Measurements from ENCODE around the gene COLEC12.

The COLEC12 gene

DNA sequence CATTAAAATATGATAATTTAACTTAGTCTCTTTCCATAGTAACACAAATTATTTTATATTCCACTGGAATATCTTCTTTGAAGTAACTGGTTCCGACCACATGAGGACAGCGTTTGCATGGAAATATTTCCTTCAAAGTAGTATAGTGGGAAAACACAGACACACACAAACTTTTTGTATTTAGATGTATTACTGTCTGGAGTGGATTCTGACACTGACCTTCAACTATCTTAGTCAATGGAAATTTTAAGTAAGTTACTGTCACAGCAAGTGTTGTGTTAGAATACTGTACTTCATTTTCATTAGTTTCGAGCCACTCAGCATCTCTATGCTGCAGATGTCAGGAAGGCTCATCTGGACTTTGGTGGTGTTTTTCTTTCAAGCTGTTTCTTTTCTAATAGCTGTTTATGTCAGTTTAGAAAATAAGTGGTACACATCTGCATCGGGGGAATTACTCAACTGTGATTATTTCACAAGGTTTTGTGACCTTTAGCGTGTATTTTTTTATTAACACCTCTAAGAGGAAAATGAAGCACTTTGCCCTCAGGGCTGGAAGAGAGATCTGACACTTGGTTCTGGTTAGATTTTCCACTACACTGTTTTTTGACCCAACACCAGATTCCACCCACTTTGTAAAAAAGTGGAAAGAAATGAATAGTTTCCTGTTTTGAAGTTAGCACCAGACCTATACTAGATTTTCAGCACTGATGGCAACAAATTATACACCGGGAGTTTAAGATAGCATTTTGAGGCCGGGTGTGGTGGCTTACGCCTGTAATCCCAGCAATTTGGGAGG, 213.8 kb downstream of the COLEC12 start:
- TF ChIP-seq, protein P1, sequence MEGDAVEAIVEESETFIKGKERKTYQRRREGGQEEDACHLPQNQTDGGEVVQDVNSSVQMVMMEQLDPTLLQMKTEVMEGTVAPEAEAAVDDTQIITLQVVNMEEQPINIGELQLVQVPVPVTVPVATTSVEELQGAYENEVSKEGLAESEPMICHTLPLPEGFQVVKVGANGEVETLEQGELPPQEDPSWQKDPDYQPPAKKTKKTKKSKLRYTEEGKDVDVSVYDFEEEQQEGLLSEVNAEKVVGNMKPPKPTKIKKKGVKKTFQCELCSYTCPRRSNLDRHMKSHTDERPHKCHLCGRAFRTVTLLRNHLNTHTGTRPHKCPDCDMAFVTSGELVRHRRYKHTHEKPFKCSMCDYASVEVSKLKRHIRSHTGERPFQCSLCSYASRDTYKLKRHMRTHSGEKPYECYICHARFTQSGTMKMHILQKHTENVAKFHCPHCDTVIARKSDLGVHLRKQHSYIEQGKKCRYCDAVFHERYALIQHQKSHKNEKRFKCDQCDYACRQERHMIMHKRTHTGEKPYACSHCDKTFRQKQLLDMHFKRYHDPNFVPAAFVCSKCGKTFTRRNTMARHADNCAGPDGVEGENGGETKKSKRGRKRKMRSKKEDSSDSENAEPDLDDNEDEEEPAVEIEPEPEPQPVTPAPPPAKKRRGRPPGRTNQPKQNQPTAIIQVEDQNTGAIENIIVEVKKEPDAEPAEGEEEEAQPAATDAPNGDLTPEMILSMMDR (conservative IDR thresholded peaks at IDR 0.05): peak; percentile 96
- TF ChIP-seq ZFX (IDR thresholded peaks at IDR 0.05): no peak
- H3K27ac ChIP-seq: no peak overlapping the region

DNA sequence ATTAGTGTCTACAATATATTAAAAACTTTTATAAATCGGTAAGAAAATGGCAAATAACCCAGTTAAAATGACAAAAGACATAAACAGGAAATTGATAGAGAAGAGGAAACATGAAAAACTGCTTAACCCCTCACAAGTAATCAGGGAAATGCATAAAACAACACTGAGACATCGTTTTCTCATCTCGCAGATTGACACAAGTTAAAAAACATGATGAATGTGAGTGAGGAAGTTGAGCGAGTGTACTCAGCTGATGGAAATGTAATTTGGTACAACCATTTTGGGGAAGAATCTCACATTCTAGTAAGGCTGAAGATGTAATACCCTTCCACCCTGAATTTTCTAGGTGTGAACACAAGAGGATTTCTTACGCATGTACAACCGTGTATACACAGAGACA, 214.7 kb downstream of the COLEC12 start:
- no peak for TF ChIP-seq ZFX (IDR thresholded peaks at IDR 0.05)
- TF ChIP-seq, protein P1 (conservative IDR thresholded peaks at IDR 0.05): no peak
- no peak overlapping the region for H3K27ac ChIP-seq

DNA sequence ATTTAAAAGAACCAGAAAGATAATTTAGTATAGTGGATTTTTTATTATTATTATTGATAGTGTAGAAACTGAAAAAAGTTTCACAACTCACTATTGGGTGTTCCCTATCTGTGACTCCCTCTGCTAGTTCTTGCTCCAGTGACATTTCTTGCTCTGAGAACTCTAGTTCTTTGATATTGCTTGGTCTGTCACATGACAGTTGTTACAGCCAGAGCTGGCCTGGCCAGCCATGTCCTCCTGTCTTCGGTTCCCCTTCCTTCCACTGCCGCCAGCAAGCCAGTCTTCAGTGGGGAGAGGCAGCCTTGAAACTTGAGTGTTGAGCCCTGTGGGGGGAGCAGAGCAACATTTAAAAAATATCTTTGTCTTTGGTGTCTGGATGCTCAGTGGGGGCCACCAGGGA, 225.0 kb downstream of the COLEC12 start:
- H3K27ac ChIP-seq: no peak overlapping the region
- no peak for TF ChIP-seq ZFX (IDR thresholded peaks at IDR 0.05)
- TF ChIP-seq, protein P1 (conservative IDR thresholded peaks at IDR 0.05): no peak

DNA sequence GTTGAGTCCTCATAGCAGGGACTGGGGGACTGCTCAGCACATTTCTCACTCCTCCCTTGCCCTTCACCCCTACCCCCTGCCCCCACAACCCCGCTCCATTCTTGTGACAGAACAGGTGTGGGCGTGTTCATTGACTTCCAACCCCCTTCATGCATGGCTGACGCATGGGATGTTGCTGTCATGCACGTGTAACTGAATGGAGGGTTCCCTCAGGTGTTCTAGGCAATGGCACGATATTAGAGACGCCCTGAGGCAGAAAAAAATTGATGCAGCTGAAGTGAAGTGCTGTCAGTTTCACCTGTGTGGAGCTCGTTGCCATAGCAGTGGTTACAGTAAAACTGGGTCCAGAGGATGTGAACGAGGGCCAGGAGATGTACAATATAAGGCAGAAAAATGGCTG, 226.2 kb downstream of the COLEC12 start:
- H3K27ac ChIP-seq: no peak overlapping the region
- TF ChIP-seq, protein P1 (conservative IDR thresholded peaks at IDR 0.05): no peak
- TF ChIP-seq ZFX (IDR thresholded peaks at IDR 0.05): no peak

DNA sequence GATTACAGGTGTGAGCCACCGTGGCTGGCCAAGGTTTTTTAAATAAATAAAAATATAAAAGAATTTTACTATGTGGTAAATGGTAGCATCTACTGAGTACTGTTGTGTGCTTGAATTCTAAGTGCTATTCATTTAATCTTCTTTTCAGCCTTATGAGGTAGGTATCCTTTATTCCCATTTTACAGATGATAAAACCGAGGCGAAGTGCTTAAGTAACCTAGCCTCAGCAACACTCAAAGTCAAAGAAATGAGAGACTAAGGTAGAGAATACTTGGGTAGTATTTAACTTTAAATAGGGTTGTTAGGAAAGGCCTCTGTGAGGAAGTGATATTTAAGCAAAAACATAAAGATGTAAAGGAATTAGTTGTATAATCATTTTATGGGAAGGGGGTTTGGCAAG, 227.0 kb downstream of the COLEC12 start:
- no peak overlapping the region for H3K27ac ChIP-seq
- TF ChIP-seq, protein P1 (conservative IDR thresholded peaks at IDR 0.05): no peak

DNA sequence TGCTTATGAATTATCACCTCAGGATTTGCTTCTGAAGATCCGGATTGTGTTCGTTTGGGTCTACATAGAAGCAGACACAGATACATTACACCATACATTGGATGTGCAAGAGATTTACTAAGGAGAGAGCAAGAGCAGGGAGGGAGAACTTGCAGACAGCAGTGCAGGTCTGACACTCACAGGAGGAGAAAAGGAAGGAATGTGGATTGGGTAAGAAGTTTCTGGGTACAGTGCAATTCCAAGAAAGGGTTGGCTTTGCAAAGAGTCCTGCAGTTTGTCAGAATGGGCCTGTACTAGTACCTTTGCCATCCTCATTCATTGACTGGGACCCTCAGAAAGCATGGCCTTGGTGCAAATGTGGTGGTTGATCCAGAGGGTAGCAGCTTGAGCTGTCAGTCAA, 227.9 kb downstream of the COLEC12 start:
- TF ChIP-seq, protein P1 (conservative IDR thresholded peaks at IDR 0.05): no peak
- no peak for TF ChIP-seq ZFX (IDR thresholded peaks at IDR 0.05)
- H3K27ac ChIP-seq: no peak overlapping the region

DNA sequence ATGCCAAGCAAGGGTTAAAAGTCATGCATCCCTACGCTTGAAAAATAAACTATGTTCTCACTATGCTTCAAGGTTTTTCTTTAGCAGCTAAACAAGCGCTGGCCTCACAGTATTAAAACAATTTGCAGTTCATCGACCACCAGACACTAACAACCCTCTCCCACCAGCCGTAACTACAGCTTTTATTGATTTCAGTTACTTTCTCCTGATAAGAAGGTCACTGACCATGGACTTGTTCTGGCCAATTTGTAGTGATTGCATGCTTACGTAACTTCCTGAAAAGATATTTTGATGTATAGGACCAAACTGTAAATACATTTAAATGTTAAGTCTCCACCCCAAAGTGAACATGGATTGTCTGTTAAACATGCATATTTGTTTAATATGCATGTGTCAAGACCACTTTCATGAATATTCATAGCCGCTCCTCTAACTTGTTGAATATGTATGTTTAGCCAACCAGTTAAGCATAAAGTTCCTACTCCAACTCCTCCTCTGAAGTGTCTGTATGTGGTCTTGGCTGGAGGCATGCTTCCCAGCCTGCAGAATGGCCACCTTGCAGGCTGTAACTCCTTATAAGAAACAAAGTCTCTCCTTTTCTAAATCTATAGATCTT, 230.9 kb downstream of the COLEC12 start:
- TF ChIP-seq, protein P1 (conservative IDR thresholded peaks at IDR 0.05): no peak
- no peak for TF ChIP-seq ZFX (IDR thresholded peaks at IDR 0.05)
- H3K27ac ChIP-seq: no peak overlapping the region; the same call in 1 of the 2 replicates
